AG20443 (cell line): ENCODE measurements around the gene MAGEC2.

ENCODE experiments used
- DNase-seq: peaks from one replicate; pipeline ENCODE4 v3.0.0; 2012; ENCODE audit warnings: low spot score, mixed read lengths

Gene MAGEC2

GRCh38 chrX:142204522-142205433 is at the start of gene MAGEC2:
TSS of gene MAGEC2 (minus strand) at chrX:142205290. CDS start at chrX:142203987, 1,303 bp downstream.
- DNase-seq, result no peak

- DNase-seq, result no peak
These were observed 46.6 kb upstream of the MAGEC2 start for GRCh38 chrX:142251680-142252079.

GRCh38 chrX:142251202-142251601 is 46.1 kb upstream of the MAGEC2 start:
- no peak for DNase-seq

- DNase-seq, result no peak
These were observed 45.4 kb upstream of the MAGEC2 start for GRCh38 chrX:142250502-142250901.

GRCh38 chrX:142249721-142250120 is 44.6 kb upstream of the MAGEC2 start:
- DNase-seq, result no peak

- no peak for DNase-seq
These were observed 39.5 kb upstream of the MAGEC2 start for GRCh38 chrX:142244568-142244967.

- no peak for DNase-seq
These were observed 33.4 kb upstream of the MAGEC2 start for GRCh38 chrX:142238536-142238935.

GRCh38 chrX:142233400-142233799 is 28.3 kb upstream of the MAGEC2 start:
- no peak for DNase-seq

- DNase-seq, result no peak
These were observed 9.0 kb upstream of the MAGEC2 start for GRCh38 chrX:142214081-142214480.

- DNase-seq, result no peak
These were observed 4.0 kb downstream of the MAGEC2 start for GRCh38 chrX:142201113-142201512.

- no peak for DNase-seq
These were observed 19.0 kb downstream of the MAGEC2 start for GRCh38 chrX:142186103-142186502.

- no peak for DNase-seq
These were observed 20.1 kb downstream of the MAGEC2 start for GRCh38 chrX:142184756-142185602.

GRCh38 chrX:142156567-142156966 is 48.5 kb downstream of the MAGEC2 start:
- no peak for DNase-seq
